ENCODE results near the gene DHX34. TPM values are rescaled to one million over a fixed set of nuclear protein-coding genes. Genes with fewer than 3 reads are reported as not detected.

DHX34 gene
- total and polyA plus RNA-seq, 11 donors, result 3.7 to 13.3 (median 6.7) TPM

GRCh38 chr19:47389150-47389556 is 40.0 kb downstream of the DHX34 start:
- peak overlapping the region in 1 of 12 donors; percentile 84 for H3K27ac ChIP-seq
- DNase-seq (peak in 1 of 5 donors; percentile 49), ATAC-seq (peak; percentile 32 to 72 (median 55))
- no peaks in the 10 kb centered on the region for H3K9me3 ChIP-seq
- peaks cover 0 to 7% (median 0%) of the 10 kb centered on the region in 9 donors for H3K27me3 ChIP-seq
- no peak for TF ChIP-seq POLR2A (IDR thresholded peaks at IDR 0.05)
- no peak for TF ChIP-seq CTCF (IDR thresholded peaks at IDR 0.05)
- H3K4me1 ChIP-seq, result peaks cover 0 to 27% (median 0%) of the 10 kb centered on the region in 12 donors
- WGBS, 4 donors, result 67 to 74% (median 71%) methylated on average over 9 of the region's 9 CpGs
- H3K36me3 ChIP-seq, result no peaks in the 10 kb centered on the region
- H3K4me3 ChIP-seq, result no peak overlapping the region
- intact Hi-C loops (cut with DNase I), result loop anchor here in 1 of 10 donors (5.0 kb wide), 1 partner anchor 97 kb away; no protein-coding TSS in a partner anchor

GRCh38 chr19:47390533-47391488 is 41.7 kb downstream of the DHX34 start:
- no peaks in the 10 kb centered on the region for H3K9me3 ChIP-seq
- intact Hi-C loops (cut with DNase I), result loop anchor here in 9 of 10 donors (1.0 to 10.0 kb wide), 6 partner anchors 89 to 99 kb away; no protein-coding TSS in a partner anchor
- peaks cover 0 to 7% (median 0%) of the 10 kb centered on the region in 9 donors for H3K27me3 ChIP-seq
- H3K27ac ChIP-seq, result no peak overlapping the region
- no peak for DNase-seq
- ATAC-seq, result no peak
- 71 to 75% (median 73%) methylated on average over 18 to 20 of the region's 20 CpGs for WGBS, 4 donors
- H3K36me3 ChIP-seq, result no peaks in the 10 kb centered on the region
- no peak overlapping the region for H3K4me3 ChIP-seq
- no peak for TF ChIP-seq CTCF (IDR thresholded peaks at IDR 0.05)
- TF ChIP-seq POLR2A (IDR thresholded peaks at IDR 0.05), result no peak
- H3K4me1 ChIP-seq, result peaks cover 0 to 26% (median 0%) of the 10 kb centered on the region in 12 donors

GRCh38 chr19:47391510-47392223 is 42.6 kb downstream of the DHX34 start:
- peak; percentile 64 to 84 (median 72) for DNase-seq
- TF ChIP-seq CTCF (IDR thresholded peaks at IDR 0.05), result peak; percentile 82 to 94 (median 88)
- no peak for TF ChIP-seq POLR2A (IDR thresholded peaks at IDR 0.05)
- WGBS, 4 donors, result 31 to 34% (median 33%) methylated on average over 15 of the region's 15 CpGs
- no peaks in the 10 kb centered on the region for H3K36me3 ChIP-seq
- intact Hi-C loops (cut with DNase I), result loop anchor here in 9 of 10 donors (1.0 to 10.0 kb wide), 6 partner anchors 89 to 99 kb away; no protein-coding TSS in a partner anchor
- H3K27ac ChIP-seq, result no peak overlapping the region
- peaks cover 0 to 26% (median 0%) of the 10 kb centered on the region in 12 donors for H3K4me1 ChIP-seq
- H3K27me3 ChIP-seq, result peaks cover 0 to 7% (median 0%) of the 10 kb centered on the region in 9 donors
- peak; percentile 42 to 85 (median 80) for ATAC-seq
- H3K9me3 ChIP-seq, result no peaks in the 10 kb centered on the region
- no peak overlapping the region for H3K4me3 ChIP-seq

All from heart left ventricle (tissue), 16 donors.